HEK293 (cell line): Measurements from ENCODE around the gene TP53BP1.
"Not testable (repeated sequence)": the region's sequence is repeated elsewhere in the genome, so short reads cannot be mapped to it uniquely, and the experiment has no call there.

Experiments used
- CTCF ChIA-PET: fragments of 350-600 bp; formaldehyde crosslinking; extraction: SDS; loops from one replicate; lab custom pipeline; 2021; ENCODE audit warnings: antibody characterized with exemption; lab: Yijun Ruan, JAX
- POLR2A ChIA-PET: fragments of 300-600 bp; formaldehyde crosslinking; extraction: SDS; loops from one replicate; lab custom pipeline; 2020; ENCODE audit warnings: antibody characterized with exemption, inconsistent platforms; lab: Yijun Ruan, JAX
- H3K27ac ChIP-seq: fragments of 200-500 bp; sonication (Bioruptor generic); 2 replicates; pipeline ENCODE4 v1.5.1; 2014; ENCODE audit warnings: low read depth, low read length, control low read depth, inconsistent platforms; ENCODE audit errors: extremely low read depth
- H3K36me3 ChIP-seq, 2 experiments: fragments of 200-500 bp in 1 of 2; sonication (Bioruptor generic) in 1 of 2; 1 replicate in 1 of 2; 2 replicates in 1 of 2; pipeline ENCODE4 v1.5.1; 2014 to 2017; ENCODE audit warnings: inconsistent platforms in 2 of 2, low read length in 2 of 2; ENCODE audit not compliant: control insufficient read depth in 2 of 2, insufficient read depth in 1 of 2
- H3K4me1 ChIP-seq: fragments of 200-500 bp; sonication (Bioruptor generic); 2 replicates; pipeline ENCODE4 v1.5.1; 2014; ENCODE audit warnings: mild to moderate bottlenecking, low read length, inconsistent platforms; ENCODE audit not compliant: control insufficient read depth, insufficient read depth
- H3K4me3 ChIP-seq: 2 replicates; pipeline ENCODE4 v1.5.1; 2011; ENCODE audit warnings: low read depth, mild to moderate bottlenecking, control low read depth, low read length, moderate library complexity
- H3K9me3 ChIP-seq: fragments of 200-500 bp; sonication (Bioruptor generic); 2 replicates; pipeline ENCODE4 v1.5.1; 2014; ENCODE audit warnings: low read depth, low read length, inconsistent platforms; ENCODE audit not compliant: control insufficient read depth, insufficient read depth
- HOXC10 ChIP-seq: sonication (generic); formaldehyde crosslinking; IDR thresholded peaks from 2 replicates; pipeline ENCODE4 v1.8.1; 2023; ENCODE audit warnings: mild to moderate bottlenecking, missing genetic modification reagents
- MZF1 ChIP-seq: fragments of 450-650 bp; formaldehyde crosslinking; IDR thresholded peaks from 2 replicates; pipeline ENCODE4 v1.5.1; 2017; ENCODE audit warnings: missing biosample characterization, missing genetic modification characterization, borderline replicate concordance
- WT1 ChIP-seq: fragments of 450-650 bp; formaldehyde crosslinking; IDR thresholded peaks from 2 replicates; pipeline ENCODE4 v1.5.1; 2016; ENCODE audit warnings: missing biosample characterization, missing genetic modification characterization
- ZFP37 ChIP-seq: fragments of 450-650 bp; formaldehyde crosslinking; IDR thresholded peaks from 2 replicates; pipeline ENCODE4 v1.5.1; 2016; ENCODE audit warnings: missing biosample characterization, missing genetic modification characterization
- ZFP69B ChIP-seq: fragments of 450-650 bp; formaldehyde crosslinking; IDR thresholded peaks from 2 replicates; pipeline ENCODE4 v1.5.1; 2016; ENCODE audit warnings: missing biosample characterization, missing genetic modification characterization
- ZNF114 ChIP-seq: fragments of 450-650 bp; formaldehyde crosslinking; IDR thresholded peaks from 2 replicates; pipeline ENCODE4 v1.5.0; 2017; ENCODE audit warnings: missing biosample characterization, missing genetic modification characterization
- ZNF138 ChIP-seq: fragments of 450-650 bp; formaldehyde crosslinking; IDR thresholded peaks from 2 replicates; pipeline ENCODE4 v1.5.1; 2016; ENCODE audit warnings: missing biosample characterization, missing genetic modification characterization, borderline replicate concordance
- ZNF146 ChIP-seq: fragments of 450-650 bp; formaldehyde crosslinking; IDR thresholded peaks from 2 replicates; pipeline ENCODE4 v1.5.1; 2016; ENCODE audit warnings: missing biosample characterization, missing genetic modification characterization
- ZNF394 ChIP-seq: fragments of 450-650 bp; formaldehyde crosslinking; IDR thresholded peaks from 2 replicates; pipeline ENCODE4 v1.5.1; 2016; ENCODE audit warnings: missing biosample characterization, missing genetic modification characterization, mild to moderate bottlenecking, moderate library complexity, borderline replicate concordance
- ZNF473 ChIP-seq: fragments of 450-650 bp; formaldehyde crosslinking; IDR thresholded peaks from 2 replicates; pipeline ENCODE4 v1.5.1; 2017; ENCODE audit warnings: missing biosample characterization, missing genetic modification characterization
- ZNF664 ChIP-seq: fragments of 450-650 bp; formaldehyde crosslinking; IDR thresholded peaks from 2 replicates; pipeline ENCODE4 v1.5.1; 2016; ENCODE audit warnings: missing biosample characterization, missing genetic modification characterization
- ZNF768 ChIP-seq: fragments of 450-650 bp; formaldehyde crosslinking; IDR thresholded peaks from 2 replicates; pipeline ENCODE4 v1.5.1; 2018; ENCODE audit warnings: missing biosample characterization, mild to moderate bottlenecking, missing genetic modification characterization
- TF ChIP-seq, protein P1 (sequence below): fragments of 450-650 bp; formaldehyde crosslinking; IDR thresholded peaks from 2 replicates; pipeline ENCODE4 v1.5.1; 2016; ENCODE audit warnings: missing biosample characterization, missing genetic modification characterization
- TF ChIP-seq, protein P2 (sequence below): fragments of 450-650 bp; formaldehyde crosslinking; IDR thresholded peaks from 2 replicates; pipeline ENCODE4 v1.5.1; 2017; ENCODE audit warnings: missing biosample characterization, missing genetic modification characterization
- TF ChIP-seq, protein P3 (sequence below): fragments of 450-650 bp; formaldehyde crosslinking; IDR thresholded peaks from 2 replicates; pipeline ENCODE4 v1.5.1; 2016; ENCODE audit warnings: missing biosample characterization, missing genetic modification characterization
- TF ChIP-seq, protein P4 (sequence below): fragments of 450-650 bp; formaldehyde crosslinking; IDR thresholded peaks from 2 replicates; pipeline ENCODE4 v1.5.1; 2016; ENCODE audit warnings: missing biosample characterization, missing genetic modification characterization, low read depth

Gene TP53BP1

DNA sequence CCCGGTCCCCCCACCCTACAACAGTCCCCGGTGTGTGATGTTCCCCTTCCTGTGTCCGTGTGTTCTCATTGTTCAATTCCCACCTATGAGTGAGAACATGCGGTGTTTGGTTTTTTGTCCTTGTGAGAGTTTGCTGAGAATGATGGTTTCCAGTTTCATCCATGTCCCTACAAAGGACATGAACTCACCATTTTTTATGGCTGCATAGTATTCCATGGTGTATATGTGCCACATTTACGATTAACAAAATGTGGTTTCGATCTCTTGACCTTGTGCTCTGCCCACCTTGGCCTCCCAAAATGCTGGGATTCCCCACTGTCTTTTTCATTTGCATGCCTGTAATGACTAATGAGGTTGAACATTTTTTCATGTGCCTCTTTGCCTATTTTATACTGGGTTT, 99.4 kb downstream of the TP53BP1 start:
- H3K9me3 ChIP-seq, POLR2A ChIA-PET, H3K4me3 ChIP-seq, H3K27ac ChIP-seq, CTCF ChIA-PET, H3K4me1 ChIP-seq: not testable (repeated sequence)
- peak; percentile 97 for TF ChIP-seq ZNF146 (tag by site-specific recombination)
- H3K36me3 ChIP-seq = peaks cover 8 to 55% of the 10 kb centered on the region in 2 experiments

DNA sequence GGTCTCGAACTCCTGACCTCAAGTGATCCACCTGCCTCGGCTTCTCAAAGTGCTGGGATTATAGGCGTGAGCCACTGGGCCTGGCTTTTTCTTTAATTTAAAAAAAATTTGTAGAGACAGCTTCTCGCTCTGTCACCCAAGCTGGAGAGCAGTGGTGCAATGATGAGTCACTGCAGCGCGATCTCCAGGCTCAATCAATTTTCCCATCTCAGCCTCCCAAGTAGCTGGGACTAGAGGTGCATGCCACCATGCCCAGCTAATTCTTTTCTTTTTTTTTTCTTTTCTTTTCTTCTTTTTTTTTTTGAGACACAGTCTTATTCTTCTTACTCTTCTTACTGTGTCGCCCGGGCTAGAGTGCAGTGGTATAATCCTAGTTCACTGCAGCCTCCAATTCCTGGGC, 102.2 kb downstream of the TP53BP1 start:
- ChIA-PET CTCF (interaction anchor here (0.7 kb wide), 1 partner anchor 166 kb away, joined by 4 read pairs; no protein-coding TSS in a partner anchor), POLR2A (interaction anchor here (1.1 kb wide), 1 partner anchor 15 kb away, joined by 3 read pairs; no protein-coding TSS in a partner anchor)
- Histone ChIP-seq H3K4me1 (no peaks in the 10 kb centered on the region), H3K9me3 (no peaks in the 10 kb centered on the region)
- TF ChIP-seq, protein P1, sequence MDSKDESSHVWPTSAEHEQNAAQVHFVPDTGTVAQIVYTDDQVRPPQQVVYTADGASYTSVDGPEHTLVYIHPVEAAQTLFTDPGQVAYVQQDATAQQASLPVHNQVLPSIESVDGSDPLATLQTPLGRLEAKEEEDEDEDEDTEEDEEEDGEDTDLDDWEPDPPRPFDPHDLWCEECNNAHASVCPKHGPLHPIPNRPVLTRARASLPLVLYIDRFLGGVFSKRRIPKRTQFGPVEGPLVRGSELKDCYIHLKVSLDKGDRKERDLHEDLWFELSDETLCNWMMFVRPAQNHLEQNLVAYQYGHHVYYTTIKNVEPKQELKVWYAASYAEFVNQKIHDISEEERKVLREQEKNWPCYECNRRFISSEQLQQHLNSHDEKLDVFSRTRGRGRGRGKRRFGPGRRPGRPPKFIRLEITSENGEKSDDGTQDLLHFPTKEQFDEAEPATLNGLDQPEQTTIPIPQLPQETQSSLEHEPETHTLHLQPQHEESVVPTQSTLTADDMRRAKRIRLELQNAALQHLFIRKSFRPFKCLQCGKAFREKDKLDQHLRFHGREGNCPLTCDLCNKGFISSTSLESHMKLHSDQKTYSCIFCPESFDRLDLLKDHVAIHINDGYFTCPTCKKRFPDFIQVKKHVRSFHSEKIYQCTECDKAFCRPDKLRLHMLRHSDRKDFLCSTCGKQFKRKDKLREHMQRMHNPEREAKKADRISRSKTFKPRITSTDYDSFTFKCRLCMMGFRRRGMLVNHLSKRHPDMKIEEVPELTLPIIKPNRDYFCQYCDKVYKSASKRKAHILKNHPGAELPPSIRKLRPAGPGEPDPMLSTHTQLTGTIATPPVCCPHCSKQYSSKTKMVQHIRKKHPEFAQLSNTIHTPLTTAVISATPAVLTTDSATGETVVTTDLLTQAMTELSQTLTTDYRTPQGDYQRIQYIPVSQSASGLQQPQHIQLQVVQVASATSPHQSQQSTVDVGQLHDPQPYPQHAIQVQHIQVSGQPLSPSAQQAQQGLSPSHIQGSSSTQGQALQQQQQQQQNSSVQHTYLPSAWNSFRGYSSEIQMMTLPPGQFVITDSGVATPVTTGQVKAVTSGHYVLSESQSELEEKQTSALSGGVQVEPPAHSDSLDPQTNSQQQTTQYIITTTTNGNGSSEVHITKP (tag by site-specific recombination) = peak; percentile 44; the same call in 1 of the 2 replicates
- TF ChIP-seq ZNF394 (tag by site-specific recombination) (0 out of 2 replicates have a peak, but pooled peaks have one; percentile 15), ZNF114 (tag by site-specific recombination) (no peak)
- TF ChIP-seq, all 188 proteins: peak for 2
- Histone ChIP-seq H3K27ac (no peak overlapping the region), H3K36me3 (peaks cover 15 to 46% of the 10 kb centered on the region in 2 experiments), H3K4me3 (no peak overlapping the region)

DNA sequence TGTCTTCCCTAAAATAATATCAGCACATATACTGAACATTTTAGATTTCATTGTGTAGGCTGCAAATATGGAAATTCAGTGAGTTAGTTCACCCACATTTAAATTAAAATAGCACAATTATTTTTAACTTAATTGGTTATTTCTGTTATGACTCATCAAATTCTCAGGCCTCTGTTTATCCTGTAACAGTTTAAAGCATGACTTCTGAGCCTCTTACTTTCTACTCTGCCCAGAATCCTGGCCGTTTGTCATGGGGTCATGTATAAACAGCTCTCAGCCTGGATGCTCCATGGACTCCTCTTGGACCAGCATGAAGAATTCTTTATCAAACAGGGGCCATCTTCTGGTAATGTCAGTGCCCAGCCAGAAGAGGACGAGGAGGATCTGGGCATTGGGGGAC, 109.9 kb downstream of the TP53BP1 start:
- POLR2A ChIA-PET = interaction anchor here (1.7 kb wide), 1 partner anchor 12 kb away, joined by 4 read pairs; the partner anchor contains the start of genes TUBGCP4 and ZSCAN29

More for the DNA sequence above, 109.9 kb downstream of the TP53BP1 start:
- no peak overlapping the region for H3K27ac ChIP-seq
- CTCF ChIA-PET = no interaction called here
- H3K4me1 ChIP-seq = no peaks in the 10 kb centered on the region
- H3K4me3 ChIP-seq = no peak overlapping the region
- no peak for TF ChIP-seq ZFP69B (tag by site-specific recombination)
- no peak for TF ChIP-seq ZFP37 (tag by site-specific recombination)
- TF ChIP-seq ZNF138 (tag by site-specific recombination) = no peak
- TF ChIP-seq, protein P2, sequence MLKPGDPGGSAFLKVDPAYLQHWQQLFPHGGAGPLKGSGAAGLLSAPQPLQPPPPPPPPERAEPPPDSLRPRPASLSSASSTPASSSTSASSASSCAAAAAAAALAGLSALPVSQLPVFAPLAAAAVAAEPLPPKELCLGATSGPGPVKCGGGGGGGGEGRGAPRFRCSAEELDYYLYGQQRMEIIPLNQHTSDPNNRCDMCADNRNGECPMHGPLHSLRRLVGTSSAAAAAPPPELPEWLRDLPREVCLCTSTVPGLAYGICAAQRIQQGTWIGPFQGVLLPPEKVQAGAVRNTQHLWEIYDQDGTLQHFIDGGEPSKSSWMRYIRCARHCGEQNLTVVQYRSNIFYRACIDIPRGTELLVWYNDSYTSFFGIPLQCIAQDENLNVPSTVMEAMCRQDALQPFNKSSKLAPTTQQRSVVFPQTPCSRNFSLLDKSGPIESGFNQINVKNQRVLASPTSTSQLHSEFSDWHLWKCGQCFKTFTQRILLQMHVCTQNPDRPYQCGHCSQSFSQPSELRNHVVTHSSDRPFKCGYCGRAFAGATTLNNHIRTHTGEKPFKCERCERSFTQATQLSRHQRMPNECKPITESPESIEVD (tag by site-specific recombination) = no peak
- no peak for TF ChIP-seq ZNF473 (tag by site-specific recombination)
- no peak for TF ChIP-seq HOXC10 (CRISPR knock-in tag)
- TF ChIP-seq WT1 (tag by site-specific recombination) = no peak
- TF ChIP-seq, protein P3, sequence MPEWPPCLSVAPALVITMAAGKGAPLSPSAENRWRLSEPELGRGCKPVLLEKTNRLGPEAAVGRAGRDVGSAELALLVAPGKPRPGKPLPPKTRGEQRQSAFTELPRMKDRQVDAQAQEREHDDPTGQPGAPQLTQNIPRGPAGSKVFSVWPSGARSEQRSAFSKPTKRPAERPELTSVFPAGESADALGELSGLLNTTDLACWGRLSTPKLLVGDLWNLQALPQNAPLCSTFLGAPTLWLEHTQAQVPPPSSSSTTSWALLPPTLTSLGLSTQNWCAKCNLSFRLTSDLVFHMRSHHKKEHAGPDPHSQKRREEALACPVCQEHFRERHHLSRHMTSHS (tag by site-specific recombination) = no peak
- TF ChIP-seq, protein P4, sequence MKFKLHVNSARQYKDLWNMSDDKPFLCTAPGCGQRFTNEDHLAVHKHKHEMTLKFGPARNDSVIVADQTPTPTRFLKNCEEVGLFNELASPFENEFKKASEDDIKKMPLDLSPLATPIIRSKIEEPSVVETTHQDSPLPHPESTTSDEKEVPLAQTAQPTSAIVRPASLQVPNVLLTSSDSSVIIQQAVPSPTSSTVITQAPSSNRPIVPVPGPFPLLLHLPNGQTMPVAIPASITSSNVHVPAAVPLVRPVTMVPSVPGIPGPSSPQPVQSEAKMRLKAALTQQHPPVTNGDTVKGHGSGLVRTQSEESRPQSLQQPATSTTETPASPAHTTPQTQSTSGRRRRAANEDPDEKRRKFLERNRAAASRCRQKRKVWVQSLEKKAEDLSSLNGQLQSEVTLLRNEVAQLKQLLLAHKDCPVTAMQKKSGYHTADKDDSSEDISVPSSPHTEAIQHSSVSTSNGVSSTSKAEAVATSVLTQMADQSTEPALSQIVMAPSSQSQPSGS = no peak
- TF ChIP-seq ZNF664 (tag by site-specific recombination) = no peak
- no peak for TF ChIP-seq ZNF768 (tag by site-specific recombination)
- no peak for TF ChIP-seq MZF1
- no peaks in the 10 kb centered on the region for H3K9me3 ChIP-seq
- H3K36me3 ChIP-seq = peaks cover 46 to 77% of the 10 kb centered on the region in 2 experiments
